T-cell (primary cell): ENCODE results near the gene PROX2. TPM values are rescaled to one million over a fixed set of nuclear protein-coding genes. Genes with fewer than 3 reads are reported as not detected.

ENCODE experiments used
- ATAC-seq, 4 experiments: fragments of 200-7000 bp in 3 of 4; fragments of 150-1000 bp in 1 of 4; cut with Tn5 transposase; replicated peaks in 1 of 4; 1 replicate in 3 of 4; 2 replicates in 1 of 4; pipeline ENCODE4 v1.10.0; 2021; ENCODE audit warnings: moderate library complexity in 3 of 4, mild to moderate bottlenecking in 2 of 4, moderate number of reproducible peaks in 1 of 4
- CTCF ChIA-PET, 2 donors: fragments of 300-600 bp; sonication (Branson Sonifier 250); formaldehyde crosslinking; loops; one replicate each; lab custom pipeline; 2022; ENCODE audit warnings: antibody characterized with exemption in 2 of 2; lab: Charles Lee
- POLR2A ChIA-PET, 2 donors: fragments of 300-600 bp; sonication (Branson Sonifier 250); formaldehyde crosslinking; loops; one replicate each; lab custom pipeline; 2022; ENCODE audit warnings: antibody characterized with exemption in 2 of 2; lab: Charles Lee
- DNase-seq, 35 experiments: peaks; one replicate each; pipeline versions ENCODE4 v3.0.0 to v3.0.0-alpha.2; 2013 to 2023
- H3K27ac ChIP-seq: one replicate; pipeline ENCODE4 v1.5.1; 2013; ENCODE audit warnings: low read length
- H3K27me3 ChIP-seq, 2 experiments: replicated peaks in 1 of 2; 1 replicate in 1 of 2; 2 replicates in 1 of 2; pipeline versions ENCODE4 v1.6.1 to v1.7.0; 2013; ENCODE audit warnings: low read length in 1 of 2, mixed read lengths in 1 of 2; ENCODE audit not compliant: control insufficient read depth in 2 of 2, insufficient read depth in 2 of 2; ENCODE audit errors: extremely low read depth in 1 of 2
- H3K36me3 ChIP-seq, 2 donors: 1 replicate in 1 of 2; 2 replicates in 1 of 2; pipeline versions ENCODE4 v1.6.1 to v1.7.0; 2013; ENCODE audit warnings: low read length in 1 of 2; ENCODE audit not compliant: control insufficient read depth in 2 of 2, insufficient read depth in 1 of 2; ENCODE audit errors: extremely low read depth in 1 of 2
- H3K4me1 ChIP-seq, 2 experiments: 1 replicate in 1 of 2; 2 replicates in 1 of 2; pipeline versions ENCODE4 v1.6.1 to v1.7.0; 2013; ENCODE audit warnings: low read length in 2 of 2, mixed read lengths in 1 of 2; ENCODE audit not compliant: insufficient read depth in 2 of 2, control insufficient read depth in 1 of 2; ENCODE audit errors: extremely low read depth in 1 of 2
- H3K4me3 ChIP-seq, 2 donors: 1 replicate in 1 of 2; 2 replicates in 1 of 2; pipeline versions ENCODE4 v1.5.1 to v1.7.0; 2013; ENCODE audit warnings: mild to moderate bottlenecking in 2 of 2, low read length in 1 of 2, moderate library complexity in 1 of 2; ENCODE audit not compliant: control insufficient read depth in 1 of 2; ENCODE audit errors: extremely low read depth in 1 of 2
- H3K9me3 ChIP-seq: 2 replicates; pipeline ENCODE4 v1.7.0; 2013
- H3K27ac Mint-ChIP-seq, 2 donors: one replicate each; pipeline ENCODE4 v1.8.0; 2020 to 2021; ENCODE audit warnings: mild to moderate bottlenecking in 2 of 2, mixed read lengths in 2 of 2
- H3K27me3 Mint-ChIP-seq, 2 donors: one replicate each; pipeline ENCODE4 v1.8.0; 2021 to 2022; ENCODE audit warnings: mixed read lengths in 2 of 2
- H3K36me3 Mint-ChIP-seq: one replicate; pipeline ENCODE4 v1.8.0; 2021; ENCODE audit warnings: mixed read lengths
- H3K4me1 Mint-ChIP-seq, 3 donors: one replicate each; pipeline ENCODE4 v1.8.0; 2020 to 2022; ENCODE audit warnings: mixed read lengths in 3 of 3, mild to moderate bottlenecking in 1 of 3
- H3K4me3 Mint-ChIP-seq, 3 donors: one replicate each; pipeline ENCODE4 v1.8.0; 2020 to 2022; ENCODE audit warnings: mild to moderate bottlenecking in 3 of 3, mixed read lengths in 3 of 3, moderate library complexity in 3 of 3
- H3K9me3 Mint-ChIP-seq, 3 donors: one replicate each; pipeline ENCODE4 v1.8.0; 2020 to 2022; ENCODE audit warnings: mixed read lengths in 3 of 3
- WGBS: methylation state at CpG from one replicate; pipeline ENCODE4 v1.1.5; 2013; ENCODE audit warnings: missing lambda C conversion rate; ENCODE audit not compliant: insufficient coverage; 5-methylcytosine and 5-hydroxymethylcytosine counted together
- total RNA-seq, 35 experiments: library from RNA in 6 of 35; stranded (reverse) in 6 of 35; fragments of 120-200 nt in 1 of 35; gene quantifications; one replicate each; pipeline versions ENCODE4 v1.2.1 to v1.2.4 and lab custom pipeline; 2013 to 2026

Gene PROX2
- total RNA-seq, 5 donors from 2014 or later (not counting 1 experiment from before 2014, with no cell fraction given): 0.10 to 0.12 TPM; not detected in 3

GRCh38 chr14:74835645-74836250 is 40.2 kb downstream of the PROX2 start:
- Mint-ChIP-seq H3K9me3 (no peaks in the 10 kb centered on the region), H3K36me3 (peaks cover 27% of the 10 kb centered on the region), H3K4me1 (peaks cover 61 to 67% (median 65%) of the 10 kb centered on the region in 3 donors), H3K27ac (peak overlapping the region; percentile 98 to 99), H3K27me3 (no peaks in the 10 kb centered on the region), H3K4me3 (peak overlapping the region; percentile 37 to 70 (median 56))
- 60% methylated on average over 1 of the region's 7 CpGs for WGBS
- Histone ChIP-seq H3K27me3 (no peaks in the 10 kb centered on the region), H3K4me3 (no peak overlapping the region), H3K27ac (peak overlapping the region; percentile 96), H3K9me3 (no peaks in the 10 kb centered on the region), H3K36me3 (peaks cover 0 to 9% of the 10 kb centered on the region in 2 donors), H3K4me1 (peaks cover 24 to 46% of the 10 kb centered on the region in 2 experiments)
- POLR2A ChIA-PET: no interaction called here
- no peak for DNase-seq
- peak; percentile 28 to 54 (median 48) for ATAC-seq
- CTCF ChIA-PET: interaction anchor here (0.6 to 3.5 kb wide), 4 partner anchors 17 to 253 kb away, joined by 3 to 10 read pairs (median 4); no protein-coding TSS in a partner anchor

DNA sequence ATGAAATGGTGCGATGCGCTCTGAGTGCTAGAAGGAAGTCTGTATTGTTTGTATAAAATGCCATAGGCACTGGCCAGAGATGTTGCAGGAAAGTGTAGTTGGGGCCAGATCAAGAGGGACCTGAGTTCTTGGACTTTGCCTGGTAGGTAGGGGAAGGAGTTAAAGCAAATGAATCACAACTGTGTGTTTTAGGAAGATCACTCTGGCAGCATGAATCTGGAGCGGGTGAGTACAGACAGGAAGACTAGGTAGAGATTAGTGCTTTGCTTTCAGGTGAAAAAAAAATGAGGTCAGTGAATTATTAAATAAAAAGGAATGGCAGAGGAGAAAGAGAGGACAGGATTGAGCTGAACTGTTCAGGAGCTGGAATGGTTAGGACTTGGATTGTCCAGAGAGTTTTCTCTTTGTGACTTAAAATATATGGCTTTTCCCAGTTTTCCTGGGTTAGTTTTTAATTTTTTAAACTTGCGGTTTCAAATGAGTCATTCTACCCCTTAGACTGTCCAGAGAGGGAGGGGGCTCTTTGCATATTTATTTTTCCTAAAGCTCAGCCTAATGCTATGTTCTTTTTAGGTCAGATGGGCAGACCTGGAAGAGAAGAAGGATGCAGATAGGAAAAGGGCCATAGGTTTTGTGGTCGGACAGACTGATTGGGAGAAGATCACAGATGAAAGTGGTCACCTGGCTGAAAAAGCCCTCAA is 41.1 kb downstream of the PROX2 start:
- H3K27me3 ChIP-seq: no peaks in the 10 kb centered on the region
- Mint-ChIP-seq H3K4me1 (peaks cover 52 to 58% (median 56%) of the 10 kb centered on the region in 3 donors), H3K9me3 (no peaks in the 10 kb centered on the region), H3K36me3 (peaks cover 28% of the 10 kb centered on the region), H3K4me3 (peak overlapping the region in 1 of 3 donors; percentile 70), H3K27me3 (no peaks in the 10 kb centered on the region), H3K27ac (peak overlapping the region; percentile 98 to 99)
- ChIA-PET POLR2A (no interaction called here), CTCF (interaction anchor here in 1 of 2 donors (0.8 to 3.5 kb wide), 2 partner anchors 18 to 27 kb away, joined by 3 to 10 read pairs; no protein-coding TSS in a partner anchor)
- peak overlapping the region; percentile 96 for H3K27ac ChIP-seq
- DNase-seq (no peak), ATAC-seq (no peak)
- H3K4me3 ChIP-seq: no peak overlapping the region
- no peaks in the 10 kb centered on the region for H3K9me3 ChIP-seq
- H3K4me1 ChIP-seq: peaks cover 19 to 46% of the 10 kb centered on the region in 2 experiments
- 94% methylated on average over 2 of the region's 5 CpGs for WGBS
- H3K36me3 ChIP-seq: peaks cover 0 to 18% of the 10 kb centered on the region in 2 donors

- Mint-ChIP-seq H3K4me3 (no peak overlapping the region), H3K4me1 (peaks cover 38 to 41% (median 40%) of the 10 kb centered on the region in 3 donors), H3K36me3 (peaks cover 36% of the 10 kb centered on the region), H3K27ac (no peak overlapping the region), H3K27me3 (no peaks in the 10 kb centered on the region), H3K9me3 (no peaks in the 10 kb centered on the region)
- no CpG with 5 or more reads among the region's 4 CpGs for WGBS
- H3K4me3 ChIP-seq: no peak overlapping the region
- ATAC-seq (no peak), DNase-seq (no peak)
- H3K4me1 ChIP-seq: peaks cover 13 to 34% of the 10 kb centered on the region in 2 experiments
- no peaks in the 10 kb centered on the region for H3K27me3 ChIP-seq
- ChIA-PET CTCF (no interaction called here), POLR2A (interaction anchor here in 1 of 2 donors (0.6 kb wide), 1 partner anchor 47 kb away, joined by 5 read pairs; no protein-coding TSS in a partner anchor)
- H3K36me3 ChIP-seq: peaks cover 5 to 27% of the 10 kb centered on the region in 2 donors
- no peaks in the 10 kb centered on the region for H3K9me3 ChIP-seq
- no peak overlapping the region for H3K27ac ChIP-seq
Observed at GRCh38 chr14:74832849-74833248, 43.1 kb downstream of the PROX2 start.

DNA sequence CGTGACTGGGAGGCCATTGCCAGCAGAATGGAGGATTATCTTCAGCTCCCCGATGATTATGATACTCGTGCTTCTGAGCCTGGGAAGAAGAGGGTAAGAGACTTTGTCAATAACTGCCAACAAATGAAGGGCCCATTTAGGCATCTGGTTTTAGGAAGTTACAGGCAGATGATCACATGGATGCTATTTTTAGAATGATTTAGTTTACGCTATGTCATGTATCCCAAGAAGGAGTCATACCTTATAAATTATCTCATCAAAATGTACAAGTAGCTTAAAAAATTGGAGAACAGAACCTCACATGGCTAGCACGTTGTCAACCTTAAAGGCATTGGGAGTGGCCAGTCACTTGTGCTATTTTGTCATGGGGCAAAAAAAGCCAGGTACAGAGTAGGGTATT is 46.7 kb downstream of the PROX2 start:
- Mint-ChIP-seq H3K36me3 (peaks cover 39% of the 10 kb centered on the region), H3K4me3 (no peak overlapping the region), H3K27ac (no peak overlapping the region), H3K4me1 (peaks cover 2 to 10% (median 6%) of the 10 kb centered on the region in 3 donors), H3K9me3 (no peaks in the 10 kb centered on the region), H3K27me3 (no peaks in the 10 kb centered on the region)
- ATAC-seq (no peak), DNase-seq (no peak)
- Histone ChIP-seq H3K4me3 (no peak overlapping the region), H3K36me3 (peaks cover 5 to 28% of the 10 kb centered on the region in 2 donors), H3K9me3 (no peaks in the 10 kb centered on the region), H3K27me3 (no peaks in the 10 kb centered on the region), H3K4me1 (no peaks in the 10 kb centered on the region), H3K27ac (no peak overlapping the region)
- CTCF ChIA-PET: interaction anchor here in 1 of 2 donors (0.5 kb wide), 1 partner anchor 63 kb away, joined by 7 read pairs; no protein-coding TSS in a partner anchor
- 100% methylated on average over 3 of the region's 5 CpGs for WGBS
- POLR2A ChIA-PET: no interaction called here

DNA sequence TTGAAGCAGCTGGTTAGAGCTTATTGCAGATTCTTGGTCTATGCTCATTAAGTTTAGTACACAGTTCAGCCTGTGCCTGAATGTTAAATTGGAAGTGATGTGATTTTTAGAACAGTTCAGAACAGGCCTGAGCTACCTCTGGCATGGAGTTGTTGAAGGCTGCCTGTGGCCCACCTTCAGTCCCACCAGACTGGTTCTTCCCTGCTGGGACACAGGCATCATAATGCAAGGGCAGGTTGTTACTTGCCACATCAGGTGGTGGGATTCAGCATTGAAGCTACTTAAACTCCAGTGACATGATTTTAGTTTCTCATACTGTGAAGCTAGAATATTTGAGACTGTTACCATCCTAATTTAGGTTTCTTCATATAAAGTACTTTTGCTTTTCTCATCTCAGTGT is 49.4 kb downstream of the PROX2 start:
- no peaks in the 10 kb centered on the region for H3K27me3 Mint-ChIP-seq
- H3K36me3 Mint-ChIP-seq: peaks cover 43% of the 10 kb centered on the region
- no peak overlapping the region for H3K4me3 Mint-ChIP-seq
- ATAC-seq (no peak), DNase-seq (no peak)
- Histone ChIP-seq H3K4me1 (no peaks in the 10 kb centered on the region), H3K36me3 (peaks cover 6 to 43% of the 10 kb centered on the region in 2 donors), H3K27me3 (no peaks in the 10 kb centered on the region), H3K9me3 (no peaks in the 10 kb centered on the region), H3K4me3 (no peak overlapping the region), H3K27ac (no peak overlapping the region)
- H3K9me3 Mint-ChIP-seq: no peaks in the 10 kb centered on the region
- peaks cover 0 to 11% (median 9%) of the 10 kb centered on the region in 3 donors for H3K4me1 Mint-ChIP-seq
- POLR2A ChIA-PET: interaction anchor here in 1 of 2 donors (0.5 kb wide), 1 partner anchor 711 kb away, joined by 3 read pairs; no protein-coding TSS in a partner anchor
- H3K27ac Mint-ChIP-seq: peak overlapping the region in 1 of 2 donors; percentile 60
- CTCF ChIA-PET: no interaction called here
